Upper lobe of right lung (tissue), 1 donor: ENCODE measurements around the gene STARD10. TPM values are rescaled to one million over a fixed set of nuclear protein-coding genes. Genes with fewer than 3 reads are reported as not detected.

Source experiments
- ATAC-seq: fragments of 200-7000 bp; cut with Tn5 transposase; one replicate; pipeline ENCODE4 v1.9.1; 2020; ENCODE audit warnings: mild to moderate bottlenecking, moderate library complexity
- DNase-seq: peaks from one replicate; pipeline ENCODE4 v3.0.0-alpha.2; 2020
- H3K27ac ChIP-seq: fragments of 200-600 bp; one replicate; pipeline ENCODE4 v1.8.0; 2022
- H3K27me3 ChIP-seq: fragments of 200-600 bp; one replicate; pipeline ENCODE4 v1.8.0; 2022; ENCODE audit warnings: mild to moderate bottlenecking
- H3K36me3 ChIP-seq: fragments of 200-600 bp; one replicate; pipeline ENCODE4 v1.8.0; 2022
- H3K4me1 ChIP-seq: fragments of 200-600 bp; one replicate; pipeline ENCODE4 v1.8.0; 2022
- H3K4me3 ChIP-seq: fragments of 200-600 bp; one replicate; pipeline ENCODE4 v1.8.0; 2022; ENCODE audit warnings: mild to moderate bottlenecking
- H3K9me3 ChIP-seq: fragments of 200-600 bp; one replicate; pipeline ENCODE4 v1.8.0; 2022
- intact Hi-C: fragments of 100-400 bp; cut with DNase I; formaldehyde crosslinking; loops from one replicate; pipeline ENCODE4 v1.11.0; 2022
- total RNA-seq: library from RNA; stranded (reverse); fragmentation: NEBNext Ultra II Directional; extraction: Animal tissue kit (Norgen Biotek cat#: 25700); gene quantifications from one replicate; pipeline ENCODE4 v1.2.1, GENCODE V29; 2021
- TF ChIP-seq, protein P1 (sequence below): fragments of 200-600 bp; IDR thresholded peaks from one replicate; pipeline ENCODE4 v1.8.0; 2022; ENCODE audit warnings: antibody characterized with exemption
- donor health status: DM: no; HTN: yes; CAD: no; lungs with severe emphysema.

The STARD10 gene
- total RNA-seq, 1 donor from 2014 or later: 116 TPM

DNA sequence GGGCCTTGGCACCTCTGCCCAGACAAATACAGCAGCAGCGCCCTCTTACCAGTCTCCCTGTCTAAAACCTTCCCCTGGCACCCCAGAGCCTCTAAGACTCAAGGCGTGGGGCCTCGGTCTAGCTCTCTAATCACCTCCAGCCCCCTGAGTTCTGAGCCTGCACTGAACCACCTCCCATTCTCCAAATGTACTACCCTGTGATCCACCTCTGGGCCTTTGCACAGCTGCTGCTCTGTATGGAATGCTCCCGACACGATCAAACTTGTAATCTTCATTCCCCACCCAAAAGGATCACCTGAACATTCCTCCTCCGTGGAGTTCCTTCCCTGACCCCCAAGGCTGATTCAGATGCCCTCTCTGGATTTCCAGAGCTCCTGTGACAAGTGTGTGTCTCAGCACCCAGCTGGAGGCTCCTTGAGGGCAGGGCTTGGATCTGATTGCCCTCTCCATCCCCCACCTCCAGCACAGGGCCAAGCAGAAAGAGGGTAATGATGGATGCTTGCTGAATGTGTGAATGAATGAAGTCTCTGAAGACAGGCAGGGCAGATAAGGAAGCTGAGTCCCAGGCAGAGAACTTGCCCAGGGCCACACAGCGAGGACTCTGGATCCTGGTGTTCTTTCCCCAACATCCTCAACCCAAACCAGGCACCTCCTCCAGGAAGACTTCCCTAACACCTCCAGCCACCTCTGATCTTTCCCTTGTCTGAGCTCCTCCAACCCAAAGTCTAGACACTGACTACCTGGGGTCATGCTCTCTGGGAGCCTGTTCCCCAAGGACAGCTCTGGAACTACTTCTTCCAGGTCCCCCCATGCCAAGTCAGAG lies 18.3 kb downstream of the STARD10 start:
- DNase-seq (no peak), ATAC-seq (no peak)
- peaks cover 24% of the 10 kb centered on the region for H3K4me1 ChIP-seq
- no peak overlapping the region for H3K27ac ChIP-seq
- H3K36me3 ChIP-seq: no peaks in the 10 kb centered on the region
- no peak overlapping the region for H3K4me3 ChIP-seq
- intact Hi-C loops: no loop called here
- H3K27me3 ChIP-seq: no peaks in the 10 kb centered on the region
- no peaks in the 10 kb centered on the region for H3K9me3 ChIP-seq
- TF ChIP-seq, protein P1, sequence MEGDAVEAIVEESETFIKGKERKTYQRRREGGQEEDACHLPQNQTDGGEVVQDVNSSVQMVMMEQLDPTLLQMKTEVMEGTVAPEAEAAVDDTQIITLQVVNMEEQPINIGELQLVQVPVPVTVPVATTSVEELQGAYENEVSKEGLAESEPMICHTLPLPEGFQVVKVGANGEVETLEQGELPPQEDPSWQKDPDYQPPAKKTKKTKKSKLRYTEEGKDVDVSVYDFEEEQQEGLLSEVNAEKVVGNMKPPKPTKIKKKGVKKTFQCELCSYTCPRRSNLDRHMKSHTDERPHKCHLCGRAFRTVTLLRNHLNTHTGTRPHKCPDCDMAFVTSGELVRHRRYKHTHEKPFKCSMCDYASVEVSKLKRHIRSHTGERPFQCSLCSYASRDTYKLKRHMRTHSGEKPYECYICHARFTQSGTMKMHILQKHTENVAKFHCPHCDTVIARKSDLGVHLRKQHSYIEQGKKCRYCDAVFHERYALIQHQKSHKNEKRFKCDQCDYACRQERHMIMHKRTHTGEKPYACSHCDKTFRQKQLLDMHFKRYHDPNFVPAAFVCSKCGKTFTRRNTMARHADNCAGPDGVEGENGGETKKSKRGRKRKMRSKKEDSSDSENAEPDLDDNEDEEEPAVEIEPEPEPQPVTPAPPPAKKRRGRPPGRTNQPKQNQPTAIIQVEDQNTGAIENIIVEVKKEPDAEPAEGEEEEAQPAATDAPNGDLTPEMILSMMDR: no peak

DNA sequence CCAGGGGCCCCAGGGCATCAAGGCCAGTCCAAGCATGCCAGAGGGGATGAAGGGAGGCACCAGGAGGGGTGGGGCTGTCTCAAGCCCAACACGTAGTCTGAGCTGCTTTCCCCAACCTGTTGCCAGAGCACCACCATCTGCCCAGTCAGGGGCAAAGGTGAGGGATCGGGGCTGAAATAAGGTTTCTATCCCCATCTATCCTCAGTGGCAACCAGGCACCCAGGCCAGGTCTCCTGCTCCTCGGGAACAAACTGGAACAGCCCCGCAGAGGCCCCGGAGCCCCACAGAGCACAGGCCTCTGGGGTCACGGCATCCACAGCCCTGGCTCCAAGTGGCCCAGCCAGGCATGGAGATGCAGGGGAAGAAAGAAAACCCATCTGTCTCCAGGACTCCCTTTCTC lies 19.3 kb downstream of the STARD10 start:
- no peaks in the 10 kb centered on the region for H3K27me3 ChIP-seq
- intact Hi-C loops: no loop called here

DNA sequence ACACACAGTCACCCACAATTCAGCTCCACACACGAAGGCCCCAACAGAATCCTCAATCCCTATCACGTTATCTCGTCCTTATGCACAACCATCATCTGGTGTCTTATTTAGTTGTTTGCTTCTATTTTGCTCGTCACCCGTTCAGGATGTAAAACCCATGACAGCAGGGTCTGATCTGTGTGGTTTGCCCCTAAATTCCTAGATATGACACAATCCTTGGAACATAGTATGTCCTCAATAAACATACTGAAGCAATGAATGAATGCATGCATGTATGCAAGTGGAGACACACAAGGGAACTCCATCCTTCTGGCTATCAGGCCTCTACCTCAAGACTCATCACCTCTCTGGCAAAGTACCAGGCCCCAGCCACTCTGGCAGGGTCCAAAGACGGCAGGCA lies 20.2 kb downstream of the STARD10 start:
- Histone ChIP-seq H3K27ac (no peak overlapping the region), H3K4me1 (peaks cover 12% of the 10 kb centered on the region), H3K9me3 (no peaks in the 10 kb centered on the region), H3K36me3 (no peaks in the 10 kb centered on the region), H3K4me3 (no peak overlapping the region), H3K27me3 (no peaks in the 10 kb centered on the region)
- ATAC-seq (no peak), DNase-seq (no peak)
- TF ChIP-seq, protein P1: no peak
- intact Hi-C loops: no loop called here

More for the DNA sequence above, 19.3 kb downstream of the STARD10 start:
- Histone ChIP-seq H3K4me1 (peaks cover 14% of the 10 kb centered on the region), H3K9me3 (no peaks in the 10 kb centered on the region), H3K4me3 (no peak overlapping the region), H3K36me3 (no peaks in the 10 kb centered on the region), H3K27ac (no peak overlapping the region)
- TF ChIP-seq, protein P1: no peak
- DNase-seq (no peak), ATAC-seq (no peak)

DNA sequence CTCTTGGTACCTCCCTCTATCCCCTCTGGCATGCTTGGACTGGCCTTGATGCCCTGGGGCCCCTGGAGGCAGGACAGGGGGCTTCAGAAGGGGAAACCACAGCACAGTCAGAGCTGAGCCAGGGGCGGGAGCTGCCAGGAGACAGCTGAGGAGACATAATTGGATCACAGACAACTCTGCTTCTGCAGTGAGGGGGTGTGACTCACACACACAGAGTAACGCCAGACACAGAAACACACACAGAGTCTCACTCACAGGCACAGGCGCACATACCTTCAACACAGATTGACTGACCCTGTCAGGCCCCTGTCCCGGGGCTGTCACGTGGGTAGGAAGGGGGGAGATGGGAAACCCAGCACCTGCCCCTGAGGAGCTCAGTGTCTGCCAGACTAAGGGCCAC lies 20.6 kb downstream of the STARD10 start:
- TF ChIP-seq, protein P1: no peak
- no peak overlapping the region for H3K4me3 ChIP-seq
- H3K27me3 ChIP-seq: no peaks in the 10 kb centered on the region
- no peaks in the 10 kb centered on the region for H3K9me3 ChIP-seq
- intact Hi-C loops: no loop called here
- no peaks in the 10 kb centered on the region for H3K36me3 ChIP-seq
- peaks cover 12% of the 10 kb centered on the region for H3K4me1 ChIP-seq
- DNase-seq (no peak), ATAC-seq (no peak)
- H3K27ac ChIP-seq: no peak overlapping the region

DNA sequence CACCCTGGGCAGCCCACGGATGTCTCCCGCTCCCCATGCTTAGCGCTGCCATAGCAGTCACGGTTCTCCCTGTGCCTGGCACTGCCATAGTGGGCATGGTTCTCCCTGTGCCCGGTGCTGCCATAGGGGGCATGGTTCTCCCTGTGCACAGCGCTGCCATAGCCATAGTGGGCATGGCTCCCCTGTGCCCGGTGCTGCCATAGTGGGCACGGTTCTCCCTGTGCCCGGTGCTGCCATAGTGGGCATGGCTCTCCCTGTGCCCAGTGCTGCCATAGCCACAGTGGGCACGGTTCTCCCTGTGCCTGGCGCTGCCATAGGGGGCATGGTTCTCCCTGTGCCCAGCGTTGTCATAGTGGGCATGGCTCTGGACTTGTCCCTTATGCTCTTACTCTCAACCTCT lies 21.8 kb downstream of the STARD10 start:
- Histone ChIP-seq H3K27me3 (no peaks in the 10 kb centered on the region), H3K9me3 (no peaks in the 10 kb centered on the region), H3K4me1 (peaks cover 6% of the 10 kb centered on the region), H3K27ac (no peak overlapping the region), H3K36me3 (no peaks in the 10 kb centered on the region), H3K4me3 (no peak overlapping the region)
- no peak for ATAC-seq
- TF ChIP-seq, protein P1: no peak
- no peak for DNase-seq
- intact Hi-C loops: no loop called here
